GM21576 (cell line): ENCODE measurements around the gene VPS52.
A peak's percentile ranks its signal among the peaks of the same experiment; 100 is the strongest.
"Not testable (repeated sequence)": the region's sequence is repeated elsewhere in the genome, so short reads cannot be mapped to it uniquely, and the experiment has no call there.

Source experiments
- ATAC-seq: cut with Tn5 transposase; IDR thresholded peaks from one replicate; pipeline ENCODE4 v1.9.1; 2021; ENCODE audit warnings: mild to moderate bottlenecking, moderate library complexity; ENCODE audit not compliant: unreplicated experiment

The VPS52 gene

DNA sequence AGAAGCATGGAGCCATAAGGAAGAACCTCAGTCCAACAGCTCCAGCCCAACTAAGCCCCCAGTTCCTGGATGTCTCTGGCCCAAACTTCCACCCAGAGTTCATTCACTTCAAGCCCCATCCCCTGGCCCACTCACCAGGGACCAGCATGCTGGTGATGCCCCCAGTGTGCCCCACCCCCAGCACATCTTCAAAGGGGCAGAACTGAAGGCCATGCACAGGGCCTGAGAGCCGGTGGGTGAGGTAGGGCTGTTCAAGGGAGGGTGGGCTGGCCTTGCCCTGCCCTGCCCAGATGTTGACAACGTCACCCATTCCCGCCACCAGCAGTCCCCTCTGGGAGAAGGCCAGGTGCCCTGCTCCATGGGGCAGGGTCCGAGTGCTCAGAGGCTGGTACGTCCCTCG lies 8.9 kb upstream of the VPS52 start:
- no peak for ATAC-seq

DNA sequence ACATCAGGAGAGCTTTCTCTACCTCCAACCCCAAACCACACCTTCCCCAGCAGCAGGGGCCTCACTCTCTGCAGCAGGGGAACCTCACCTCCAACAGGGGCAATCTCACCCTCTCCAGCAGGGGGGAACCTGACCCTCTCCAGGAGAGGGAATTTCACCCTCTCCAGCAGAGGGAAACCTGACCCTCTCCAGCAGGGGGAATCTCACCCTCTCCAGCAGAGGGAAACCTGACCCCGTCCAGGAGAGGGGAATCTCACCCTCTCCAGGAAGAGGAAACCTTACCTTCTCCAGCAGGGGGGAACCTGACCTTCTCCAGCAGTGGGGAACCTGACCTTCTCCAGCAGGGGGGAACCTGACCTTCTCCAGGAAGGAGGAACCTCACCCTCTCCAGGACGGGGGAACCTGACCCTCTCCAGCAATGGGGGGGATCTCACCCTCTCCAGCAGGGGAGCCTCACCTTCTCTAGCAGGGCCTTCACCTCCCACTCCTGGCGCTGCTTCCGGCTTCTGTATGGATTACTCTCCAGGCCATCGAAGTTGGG lies 8.4 kb upstream of the VPS52 start:
- no peak for ATAC-seq

- no peak for ATAC-seq
These were observed 7.6 kb upstream of the VPS52 start for GRCh38 chr6:33279257-33279695.

DNA sequence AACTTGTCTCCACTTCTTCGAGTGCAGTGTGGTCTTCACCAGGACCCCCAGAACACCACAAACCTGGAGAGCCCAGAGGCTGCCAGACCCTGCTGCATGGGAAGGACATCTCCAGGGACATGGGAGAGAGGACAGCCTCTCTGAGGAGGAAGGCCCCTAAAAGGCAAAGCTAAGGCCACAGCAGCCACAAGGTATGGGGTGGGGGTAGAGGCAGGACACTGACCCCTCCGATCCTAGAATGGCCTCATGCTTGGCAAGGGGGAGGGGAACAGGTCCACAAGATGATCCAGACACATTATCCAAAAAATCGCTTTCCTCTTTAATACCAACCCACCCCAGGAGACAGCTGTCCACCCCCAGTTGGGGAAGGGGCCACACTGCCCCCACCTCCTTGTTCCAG lies 7.1 kb upstream of the VPS52 start:
- no peak for ATAC-seq

GRCh38 chr6:33278392-33278741 lies 6.7 kb upstream of the VPS52 start:
- ATAC-seq = no peak

DNA sequence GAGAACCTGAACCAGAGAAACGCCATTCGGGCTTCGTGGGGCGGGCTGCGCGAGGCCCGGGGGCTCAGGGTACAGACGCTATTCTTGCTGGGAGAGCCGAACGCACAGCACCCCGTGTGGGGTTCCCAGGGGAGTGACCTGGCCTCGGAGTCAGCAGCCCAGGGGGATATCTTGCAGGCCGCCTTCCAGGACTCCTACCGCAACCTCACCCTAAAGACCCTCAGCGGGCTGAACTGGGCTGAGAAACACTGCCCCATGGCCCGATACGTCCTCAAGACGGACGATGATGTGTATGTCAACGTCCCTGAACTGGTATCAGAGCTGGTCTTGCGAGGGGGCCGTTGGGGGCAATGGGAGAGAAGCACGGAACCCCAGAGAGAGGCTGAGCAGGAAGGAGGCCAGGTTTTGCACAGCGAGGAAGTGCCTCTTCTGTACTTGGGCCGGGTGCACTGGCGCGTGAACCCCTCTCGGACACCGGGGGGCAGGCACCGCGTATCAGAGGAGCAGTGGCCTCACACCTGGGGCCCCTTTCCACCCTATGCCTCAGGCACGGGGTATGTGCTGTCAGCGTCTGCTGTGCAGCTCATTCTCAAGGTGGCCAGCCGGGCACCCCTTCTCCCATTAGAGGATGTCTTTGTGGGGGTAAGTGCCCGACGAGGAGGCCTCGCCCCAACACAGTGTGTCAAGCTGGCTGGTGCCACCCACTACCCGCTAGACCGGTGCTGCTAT lies 6.2 kb upstream of the VPS52 start:
- ATAC-seq = peak; percentile 12

- ATAC-seq = peak; percentile 43
These were observed 5.4 kb upstream of the VPS52 start, which contains the start of gene B3GALT4 for GRCh38 chr6:33276864-33277662. Gene B3GALT4 (plus strand): TSS chr6:33277123. CDS start chr6:33277420, 297 bp downstream.

DNA sequence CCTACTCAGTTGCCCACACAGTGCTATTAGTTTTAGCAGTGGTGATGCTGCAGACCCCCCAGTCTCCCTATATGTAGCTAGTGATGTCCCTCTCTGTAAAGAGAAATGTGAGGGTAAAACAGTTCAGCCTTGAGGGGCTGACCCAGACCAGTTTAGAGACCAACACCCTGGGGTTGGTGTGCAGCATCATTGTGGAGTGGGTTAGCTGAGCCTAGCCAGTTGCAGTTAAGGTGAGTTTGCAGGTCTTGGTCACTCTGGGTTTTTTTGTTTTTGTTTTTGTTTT lies 4.8 kb upstream of the VPS52 start:
- no peak for ATAC-seq

DNA sequence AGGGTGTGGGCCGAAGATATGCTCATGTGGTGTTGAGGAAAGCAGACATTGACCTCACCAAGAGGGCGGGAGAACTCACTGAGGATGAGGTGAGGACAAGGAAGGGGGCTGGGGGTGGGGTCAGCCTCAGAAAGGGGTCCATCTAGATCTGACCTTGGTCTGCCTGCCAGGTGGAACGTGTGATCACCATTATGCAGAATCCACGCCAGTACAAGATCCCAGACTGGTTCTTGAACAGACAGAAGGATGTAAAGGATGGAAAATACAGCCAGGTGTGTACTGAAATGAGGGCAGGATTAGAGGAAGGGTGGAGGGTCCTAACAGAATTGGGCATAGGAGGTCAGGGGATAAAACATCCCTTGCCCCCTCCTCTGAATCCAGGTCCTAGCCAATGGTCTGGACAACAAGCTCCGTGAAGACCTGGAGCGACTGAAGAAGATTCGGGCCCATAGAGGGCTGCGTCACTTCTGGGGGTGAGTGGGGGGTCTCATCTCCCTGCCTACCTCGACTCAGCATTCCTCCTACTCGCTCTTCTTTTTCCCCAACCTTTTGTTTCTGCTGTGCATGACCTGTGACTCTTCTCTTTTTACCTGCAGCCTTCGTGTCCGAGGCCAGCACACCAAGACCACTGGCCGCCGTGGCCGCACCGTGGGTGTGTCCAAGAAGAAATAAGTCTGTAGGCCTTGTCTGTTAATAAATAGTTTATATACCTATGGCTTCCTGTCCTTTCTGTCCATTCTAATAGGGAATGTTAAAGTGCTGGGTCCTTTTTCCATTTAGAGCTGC lies 4.3 kb upstream of the VPS52 start:
- ATAC-seq = not testable (repeated sequence)

GRCh38 chr6:33273924-33274902 lies 2.5 kb upstream of the VPS52 start:
- no peak for ATAC-seq

DNA sequence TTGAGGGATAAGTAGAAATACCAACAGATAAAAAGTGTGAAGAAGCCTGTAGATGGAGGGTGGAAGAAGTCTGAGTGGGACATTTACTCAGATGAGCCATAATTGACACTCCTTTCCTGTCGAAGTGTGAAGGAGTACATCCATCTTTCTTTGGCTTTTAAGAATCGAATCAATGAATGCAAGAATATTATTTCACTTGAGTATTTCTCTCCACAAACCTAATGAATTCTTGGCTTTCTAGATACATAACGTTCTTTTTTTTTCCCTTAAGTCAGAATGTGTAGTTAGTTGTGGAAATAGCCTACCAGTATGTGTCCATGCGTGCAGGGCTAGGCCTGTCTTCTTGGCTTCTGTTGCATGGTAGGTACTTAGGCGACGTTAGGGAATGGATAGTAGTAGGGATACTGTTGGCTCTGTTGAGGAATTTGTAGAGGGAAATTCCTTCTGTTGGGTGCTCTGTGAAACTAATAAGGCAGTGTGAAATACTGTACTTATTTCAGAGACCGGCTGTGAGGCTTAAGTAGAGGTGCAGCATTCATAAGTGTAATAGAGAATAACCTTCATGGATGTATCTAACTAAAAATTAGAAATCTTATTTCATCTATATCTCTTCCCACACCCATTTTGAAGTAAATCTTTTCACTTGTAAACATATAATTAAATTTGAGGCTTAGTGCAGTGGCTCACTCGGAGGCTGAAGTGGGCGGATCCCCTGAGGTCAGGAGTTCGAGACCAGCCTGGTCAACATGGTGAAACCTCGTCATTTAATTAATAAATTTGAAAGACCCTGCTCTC lies 1.6 kb upstream of the VPS52 start:
- no peak for ATAC-seq

DNA sequence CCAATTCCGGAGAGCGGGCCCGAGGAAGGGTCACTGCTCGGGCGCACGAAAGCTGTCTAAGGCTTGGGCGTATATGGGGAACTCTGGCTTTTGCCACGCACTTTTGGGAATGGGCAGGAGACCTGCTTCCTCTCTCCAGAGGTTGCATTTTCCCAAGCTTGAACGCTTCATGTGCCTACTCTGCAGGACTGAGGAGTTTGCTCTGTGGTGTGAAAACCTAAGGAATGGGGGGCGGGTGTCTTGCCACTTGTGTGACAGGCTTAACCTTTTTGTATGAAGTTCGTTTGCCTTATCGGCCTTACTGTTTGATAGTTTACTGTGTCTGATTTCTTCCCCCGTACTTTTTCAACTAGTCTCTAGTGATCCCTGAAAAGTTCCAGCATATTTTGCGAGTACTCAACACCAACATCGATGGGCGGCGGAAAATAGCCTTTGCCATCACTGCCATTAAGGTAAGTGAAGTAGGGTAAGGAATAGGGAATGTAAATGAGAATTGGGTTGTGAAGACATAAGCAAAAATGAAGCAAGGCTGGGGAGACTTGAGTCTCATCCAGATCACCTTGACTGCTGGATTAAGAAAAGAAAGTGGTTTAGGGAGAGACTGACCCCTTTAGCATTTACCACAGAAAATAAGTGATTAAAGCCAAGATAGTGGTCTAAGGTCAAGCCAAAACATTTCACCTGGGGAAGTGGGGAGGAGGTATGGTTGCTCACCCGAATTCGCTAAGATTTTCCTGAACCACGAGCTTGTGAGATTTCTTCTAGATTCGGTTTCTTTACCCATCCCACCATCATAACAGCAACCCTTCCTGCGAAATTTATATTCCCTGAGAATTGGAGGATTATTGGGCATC lies 826 bp upstream of the VPS52 start:
- ATAC-seq = peak; percentile 2

- no peak for ATAC-seq
These were observed 584 bp downstream of the VPS52 start for GRCh38 chr6:33271117-33271467.

DNA sequence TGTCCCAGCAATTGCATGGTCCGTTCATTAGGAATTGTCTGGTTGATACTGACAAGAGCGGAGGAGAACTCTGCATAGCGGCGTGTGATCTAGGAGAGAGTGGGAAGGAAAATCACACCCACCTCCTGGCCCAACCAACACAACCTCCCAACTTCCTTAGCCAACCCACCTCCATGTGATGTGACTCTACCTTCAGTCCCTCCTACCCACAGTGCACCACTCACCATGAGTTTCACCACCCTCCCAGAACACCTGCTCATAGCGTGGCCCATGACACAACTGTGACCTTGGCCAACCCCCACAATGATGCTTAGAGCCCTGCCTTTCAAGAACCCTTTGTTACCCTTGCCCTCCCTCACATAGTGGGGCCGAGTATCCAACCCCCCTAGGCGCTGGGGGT lies 7.7 kb downstream of the VPS52 start:
- no peak for ATAC-seq

GRCh38 chr6:33262490-33262889 lies 9.2 kb downstream of the VPS52 start:
- not testable (repeated sequence) for ATAC-seq

DNA sequence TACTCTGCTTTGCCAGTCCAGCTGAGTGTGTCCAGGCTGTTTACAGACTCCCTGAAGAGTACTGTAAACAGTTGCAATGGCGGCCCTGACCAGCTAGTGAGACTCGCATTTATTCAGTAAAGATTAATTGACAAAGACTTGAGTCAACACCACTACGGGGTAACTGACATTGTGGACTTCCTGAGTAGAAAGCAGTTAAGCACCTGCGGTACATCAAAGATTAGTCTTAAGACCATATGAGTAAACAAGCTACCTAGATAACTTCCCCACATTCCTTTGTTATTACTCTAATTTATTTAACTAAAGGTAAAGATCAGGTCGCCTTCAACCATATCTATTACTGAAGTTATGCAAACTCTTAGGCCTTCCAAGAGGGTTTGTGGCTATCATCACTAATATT lies 12.6 kb downstream of the VPS52 start:
- no peak for ATAC-seq

- no peak for ATAC-seq
These were observed 17.1 kb downstream of the VPS52 start for GRCh38 chr6:33254591-33254990.

DNA sequence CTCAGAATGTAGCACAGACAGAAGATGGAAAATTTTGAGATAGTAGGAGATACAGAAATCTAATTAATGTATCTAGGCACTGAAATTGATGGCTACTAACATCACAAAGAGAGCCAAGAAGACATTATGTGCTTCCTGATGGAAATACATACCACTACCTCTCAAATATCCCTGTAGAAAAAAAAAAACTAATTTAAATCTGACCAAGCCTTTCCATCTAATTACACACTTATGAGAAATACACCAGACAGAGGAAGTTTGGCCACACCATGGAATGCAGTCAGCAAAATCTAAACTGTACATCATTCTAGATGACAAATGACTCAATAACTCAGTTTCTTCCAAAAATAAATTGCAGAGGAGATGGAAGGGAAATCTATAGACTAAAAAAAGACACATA lies 18.9 kb downstream of the VPS52 start:
- no peak for ATAC-seq
